Kidney glomerular epithelial cell (primary cell): ENCODE results near the gene ZNG1E.
"Not testable (repeated sequence)": the region's sequence is repeated elsewhere in the genome, so short reads cannot be mapped to it uniquely, and the experiment has no call there.

Experiments
- DNase-seq: peaks from one replicate; lab custom pipeline; 2025; lab: John Stamatoyannopoulos, UW

The ZNG1E gene

GRCh38 chr9:65675589-65676021, at the start of gene ZNG1E:
Gene ZNG1E, plus strand, starts transcription at chr9:65675928. Its CDS starts 49 bp downstream, at chr9:65675977.
- not testable (repeated sequence) for DNase-seq

GRCh38 chr9:65673579-65673978, 2.1 kb upstream of the ZNG1E start:
- DNase-seq: not testable (repeated sequence)

GRCh38 chr9:65675018-65675417, 710 bp upstream of the ZNG1E start:
- not testable (repeated sequence) for DNase-seq

- DNase-seq: not testable (repeated sequence)
Observed at GRCh38 chr9:65676389-65676788, 661 bp downstream of the ZNG1E start.

DNA sequence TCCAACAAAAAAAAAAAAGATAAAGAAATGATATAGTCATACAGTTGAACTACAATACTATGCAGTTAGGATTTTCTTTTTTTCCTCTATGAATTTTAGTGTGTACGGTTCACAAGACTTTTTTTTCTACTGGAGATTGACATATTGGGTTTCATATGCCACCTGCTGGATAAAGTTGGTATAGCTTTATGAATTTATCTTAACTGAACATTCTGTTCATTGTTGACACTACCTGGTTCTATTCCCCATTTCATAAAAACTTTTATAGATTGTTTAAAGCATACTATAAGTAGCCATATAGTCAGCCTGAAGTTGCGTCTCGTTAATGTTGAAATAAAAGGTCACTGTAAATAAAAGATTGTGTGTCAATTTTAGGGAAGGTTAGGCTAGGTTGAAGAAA, 2.8 kb downstream of the ZNG1E start:
- not testable (repeated sequence) for DNase-seq

GRCh38 chr9:65703550-65703949, 27.8 kb downstream of the ZNG1E start:
- DNase-seq: not testable (repeated sequence)

- not testable (repeated sequence) for DNase-seq
Observed at GRCh38 chr9:65714445-65714844, 38.7 kb downstream of the ZNG1E start.

GRCh38 chr9:65737096-65737564, 61.4 kb downstream of the ZNG1E start, which contains the start of gene FOXD4L4:
Gene FOXD4L4, plus strand, starts transcription at chr9:65737146. Its CDS starts 0 bp downstream, at chr9:65737146.
- DNase-seq: not testable (repeated sequence)

GRCh38 chr9:65738133-65738532, 62.4 kb downstream of the ZNG1E start:
- not testable (repeated sequence) for DNase-seq
